K562 (cell line): ENCODE results near the gene DPEP2. TPM values are rescaled to one million over a fixed set of nuclear protein-coding genes. Genes with fewer than 3 reads are reported as not detected.
A peak's percentile ranks its signal among the peaks of the same experiment; 100 is the strongest.

ENCODE experiments used
- ASH1L ChIP-seq: fragments of 450-650 bp; IDR thresholded peaks from 2 replicates; pipeline ENCODE4 v1.6.1; 2018; ENCODE audit warnings: borderline replicate concordance, mild to moderate bottlenecking, low read depth; ENCODE audit not compliant: partially characterized antibody
- EGR1 ChIP-seq: fragments of 450-650 bp; conservative IDR thresholded peaks from 2 replicates; pipeline ENCODE4 v1.6.1; 2017; ENCODE audit warnings: mild to moderate bottlenecking
- ELF2 ChIP-seq: fragments of 250-450 bp; sonication (Bioruptor Pico); IDR thresholded peaks from 2 replicates; pipeline ENCODE4 v1.5.0; 2021; ENCODE audit warnings: mild to moderate bottlenecking
- ESRRA ChIP-seq: fragments of 450-650 bp; IDR thresholded peaks from 2 replicates; pipeline ENCODE4 v1.6.1; 2014; ENCODE audit warnings: low read depth, mild to moderate bottlenecking, moderate library complexity, borderline replicate concordance
- FOXJ3 ChIP-seq: sonication (generic); formaldehyde crosslinking; IDR thresholded peaks from 2 replicates; pipeline ENCODE4 v1.4.0; 2020; ENCODE audit warnings: mild to moderate bottlenecking, missing genetic modification reagents
- MBD2 ChIP-seq: sonication (generic); IDR thresholded peaks from 2 replicates; pipeline ENCODE4 v1.6.1; 2016; ENCODE audit warnings: low read depth, borderline replicate concordance
- MIER1 ChIP-seq: fragments of 450-650 bp; IDR thresholded peaks from 2 replicates; pipeline ENCODE4 v1.6.1; 2016; ENCODE audit warnings: antibody characterized with exemption, mild to moderate bottlenecking, low read depth
- NR1H2 ChIP-seq: sonication (generic); formaldehyde crosslinking; IDR thresholded peaks from 2 replicates; pipeline ENCODE4 v1.4.0; 2020; ENCODE audit warnings: mild to moderate bottlenecking, missing genetic modification reagents
- NR4A1 ChIP-seq, 2 experiments: fragments of 250-450 bp in 1 of 2; fragments of 450-650 bp in 1 of 2; sonication (Bioruptor Pico) in 1 of 2; IDR thresholded peaks; 2 replicates each; pipeline versions ENCODE4 v1.4.0 to v1.6.1; 2016 to 2020; ENCODE audit warnings: mild to moderate bottlenecking in 2 of 2, missing compliant biosample characterization in 1 of 2, missing genetic modification characterization in 1 of 2, moderate library complexity in 1 of 2
- POLR3G ChIP-seq: IDR thresholded peaks from 2 replicates; pipeline ENCODE4 v1.6.1; 2011; ENCODE audit not compliant: insufficient read length, insufficient replicate concordance; ENCODE audit errors: extremely low read depth
- PPARD ChIP-seq: fragments of 250-450 bp; sonication (Bioruptor Pico); IDR thresholded peaks from 2 replicates; pipeline ENCODE4 v1.8.0; 2022; ENCODE audit warnings: inconsistent platforms, mild to moderate bottlenecking, moderate library complexity
- ZNF253 ChIP-seq: fragments of 250-450 bp; sonication (Bioruptor Pico); conservative IDR thresholded peaks from 2 replicates; pipeline ENCODE4 v1.6.1; 2021; ENCODE audit warnings: mild to moderate bottlenecking
- ZNF507 ChIP-seq: conservative IDR thresholded peaks from 2 replicates; pipeline ENCODE4 v1.6.1; 2017; ENCODE audit warnings: missing genetic modification characterization, missing compliant biosample characterization
- polyA plus RNA-seq, 8 experiments: library from polyadenylated mRNA; depleted of rRNA in 4 of 8; stranded (reverse) in 5 of 8; unstranded in 3 of 8; fragments of >200 nt; fragmentation: Nextera tagmentation in 2 of 8; fragmentation: Illumina TruSeq in 1 of 8; extraction: Ambion mirVana in 2 of 8; extraction: Trizol in 1 of 8; gene quantifications; 2 replicates each; pipeline versions ENCODE4 v1.2.1 to v1.2.3, GENCODE V29; 2011 to 2014; ENCODE audit warnings: inconsistent platforms in 1 of 8, missing spikeins in 1 of 8
- total RNA-seq, 7 experiments: library from RNA; depleted of rRNA in 6 of 7; stranded (reverse); fragments of >200 nt in 6 of 7; fragmentation: Illumina TruSeq in 2 of 7; extraction: Trizol in 2 of 7; gene quantifications; 2 replicates each; pipeline versions ENCODE4 v1.2.1 to v1.2.3, GENCODE V29; 2011 to 2021; ENCODE audit warnings: low replicate concordance in 1 of 7
- TF ChIP-seq, protein P1 (sequence below): fragments of 200-600 bp; sonication (generic); IDR thresholded peaks from one replicate; pipeline ENCODE4 v1.6.1; 2012; ENCODE audit warnings: mild to moderate bottlenecking, low read depth, low read length, inconsistent platforms
- TF ChIP-seq, protein P2 (sequence below), 2 experiments: fragments of 450-650 bp; IDR thresholded peaks; 2 replicates each; pipeline ENCODE4 v1.6.1; 2016

DPEP2 gene
- total and polyA plus RNA-seq, 9 of the 15 experiments (the other 6 are each of a cell fraction or from before 2014, with no cell fraction given): 0.14 to 1.2 (median 0.38) TPM

DNA sequence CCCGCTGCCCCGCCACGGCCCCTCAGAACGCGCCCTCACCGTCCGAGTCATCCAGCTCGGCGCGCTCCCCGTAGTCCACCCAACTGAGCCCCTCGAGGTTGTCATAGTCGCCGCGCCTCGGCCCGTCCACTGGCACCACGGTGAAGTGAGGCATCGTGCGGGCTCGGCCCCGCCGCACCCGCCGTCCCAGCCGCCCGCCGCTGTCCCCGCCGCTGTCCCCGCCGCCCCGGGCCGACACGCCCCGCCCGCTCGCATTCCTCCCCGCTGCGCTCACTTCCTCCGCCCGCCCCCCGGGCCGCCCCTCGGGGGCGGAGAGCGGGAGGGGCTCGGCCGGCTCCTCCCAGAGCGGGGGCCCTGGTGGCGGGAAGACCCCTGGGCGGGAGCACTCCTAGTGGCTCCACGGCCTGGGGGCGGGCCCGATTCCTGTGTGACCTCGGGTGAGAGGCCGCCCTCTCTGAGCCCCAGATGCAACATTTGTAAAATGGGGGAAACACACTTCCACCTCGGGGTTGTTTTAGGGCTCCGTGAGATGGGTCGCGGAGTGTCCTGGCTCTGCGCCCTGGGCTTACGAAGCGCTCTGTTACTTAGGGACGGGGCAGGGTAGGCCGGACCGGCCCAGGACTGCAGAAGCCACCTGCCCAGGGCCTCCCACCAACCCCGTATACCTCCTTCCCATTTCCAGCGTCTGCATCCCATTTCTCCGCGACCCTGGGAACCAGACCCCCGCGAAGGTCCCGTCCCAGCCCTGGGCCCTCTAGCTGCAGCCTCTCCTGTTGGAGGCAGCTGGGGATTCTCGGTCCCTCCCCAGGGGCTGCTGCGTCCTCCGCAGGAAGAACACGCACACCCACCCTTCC, 30.7 kb downstream of the DPEP2 start, which contains the start of gene SLC12A4 (continued):
- TF ChIP-seq, protein P1, sequence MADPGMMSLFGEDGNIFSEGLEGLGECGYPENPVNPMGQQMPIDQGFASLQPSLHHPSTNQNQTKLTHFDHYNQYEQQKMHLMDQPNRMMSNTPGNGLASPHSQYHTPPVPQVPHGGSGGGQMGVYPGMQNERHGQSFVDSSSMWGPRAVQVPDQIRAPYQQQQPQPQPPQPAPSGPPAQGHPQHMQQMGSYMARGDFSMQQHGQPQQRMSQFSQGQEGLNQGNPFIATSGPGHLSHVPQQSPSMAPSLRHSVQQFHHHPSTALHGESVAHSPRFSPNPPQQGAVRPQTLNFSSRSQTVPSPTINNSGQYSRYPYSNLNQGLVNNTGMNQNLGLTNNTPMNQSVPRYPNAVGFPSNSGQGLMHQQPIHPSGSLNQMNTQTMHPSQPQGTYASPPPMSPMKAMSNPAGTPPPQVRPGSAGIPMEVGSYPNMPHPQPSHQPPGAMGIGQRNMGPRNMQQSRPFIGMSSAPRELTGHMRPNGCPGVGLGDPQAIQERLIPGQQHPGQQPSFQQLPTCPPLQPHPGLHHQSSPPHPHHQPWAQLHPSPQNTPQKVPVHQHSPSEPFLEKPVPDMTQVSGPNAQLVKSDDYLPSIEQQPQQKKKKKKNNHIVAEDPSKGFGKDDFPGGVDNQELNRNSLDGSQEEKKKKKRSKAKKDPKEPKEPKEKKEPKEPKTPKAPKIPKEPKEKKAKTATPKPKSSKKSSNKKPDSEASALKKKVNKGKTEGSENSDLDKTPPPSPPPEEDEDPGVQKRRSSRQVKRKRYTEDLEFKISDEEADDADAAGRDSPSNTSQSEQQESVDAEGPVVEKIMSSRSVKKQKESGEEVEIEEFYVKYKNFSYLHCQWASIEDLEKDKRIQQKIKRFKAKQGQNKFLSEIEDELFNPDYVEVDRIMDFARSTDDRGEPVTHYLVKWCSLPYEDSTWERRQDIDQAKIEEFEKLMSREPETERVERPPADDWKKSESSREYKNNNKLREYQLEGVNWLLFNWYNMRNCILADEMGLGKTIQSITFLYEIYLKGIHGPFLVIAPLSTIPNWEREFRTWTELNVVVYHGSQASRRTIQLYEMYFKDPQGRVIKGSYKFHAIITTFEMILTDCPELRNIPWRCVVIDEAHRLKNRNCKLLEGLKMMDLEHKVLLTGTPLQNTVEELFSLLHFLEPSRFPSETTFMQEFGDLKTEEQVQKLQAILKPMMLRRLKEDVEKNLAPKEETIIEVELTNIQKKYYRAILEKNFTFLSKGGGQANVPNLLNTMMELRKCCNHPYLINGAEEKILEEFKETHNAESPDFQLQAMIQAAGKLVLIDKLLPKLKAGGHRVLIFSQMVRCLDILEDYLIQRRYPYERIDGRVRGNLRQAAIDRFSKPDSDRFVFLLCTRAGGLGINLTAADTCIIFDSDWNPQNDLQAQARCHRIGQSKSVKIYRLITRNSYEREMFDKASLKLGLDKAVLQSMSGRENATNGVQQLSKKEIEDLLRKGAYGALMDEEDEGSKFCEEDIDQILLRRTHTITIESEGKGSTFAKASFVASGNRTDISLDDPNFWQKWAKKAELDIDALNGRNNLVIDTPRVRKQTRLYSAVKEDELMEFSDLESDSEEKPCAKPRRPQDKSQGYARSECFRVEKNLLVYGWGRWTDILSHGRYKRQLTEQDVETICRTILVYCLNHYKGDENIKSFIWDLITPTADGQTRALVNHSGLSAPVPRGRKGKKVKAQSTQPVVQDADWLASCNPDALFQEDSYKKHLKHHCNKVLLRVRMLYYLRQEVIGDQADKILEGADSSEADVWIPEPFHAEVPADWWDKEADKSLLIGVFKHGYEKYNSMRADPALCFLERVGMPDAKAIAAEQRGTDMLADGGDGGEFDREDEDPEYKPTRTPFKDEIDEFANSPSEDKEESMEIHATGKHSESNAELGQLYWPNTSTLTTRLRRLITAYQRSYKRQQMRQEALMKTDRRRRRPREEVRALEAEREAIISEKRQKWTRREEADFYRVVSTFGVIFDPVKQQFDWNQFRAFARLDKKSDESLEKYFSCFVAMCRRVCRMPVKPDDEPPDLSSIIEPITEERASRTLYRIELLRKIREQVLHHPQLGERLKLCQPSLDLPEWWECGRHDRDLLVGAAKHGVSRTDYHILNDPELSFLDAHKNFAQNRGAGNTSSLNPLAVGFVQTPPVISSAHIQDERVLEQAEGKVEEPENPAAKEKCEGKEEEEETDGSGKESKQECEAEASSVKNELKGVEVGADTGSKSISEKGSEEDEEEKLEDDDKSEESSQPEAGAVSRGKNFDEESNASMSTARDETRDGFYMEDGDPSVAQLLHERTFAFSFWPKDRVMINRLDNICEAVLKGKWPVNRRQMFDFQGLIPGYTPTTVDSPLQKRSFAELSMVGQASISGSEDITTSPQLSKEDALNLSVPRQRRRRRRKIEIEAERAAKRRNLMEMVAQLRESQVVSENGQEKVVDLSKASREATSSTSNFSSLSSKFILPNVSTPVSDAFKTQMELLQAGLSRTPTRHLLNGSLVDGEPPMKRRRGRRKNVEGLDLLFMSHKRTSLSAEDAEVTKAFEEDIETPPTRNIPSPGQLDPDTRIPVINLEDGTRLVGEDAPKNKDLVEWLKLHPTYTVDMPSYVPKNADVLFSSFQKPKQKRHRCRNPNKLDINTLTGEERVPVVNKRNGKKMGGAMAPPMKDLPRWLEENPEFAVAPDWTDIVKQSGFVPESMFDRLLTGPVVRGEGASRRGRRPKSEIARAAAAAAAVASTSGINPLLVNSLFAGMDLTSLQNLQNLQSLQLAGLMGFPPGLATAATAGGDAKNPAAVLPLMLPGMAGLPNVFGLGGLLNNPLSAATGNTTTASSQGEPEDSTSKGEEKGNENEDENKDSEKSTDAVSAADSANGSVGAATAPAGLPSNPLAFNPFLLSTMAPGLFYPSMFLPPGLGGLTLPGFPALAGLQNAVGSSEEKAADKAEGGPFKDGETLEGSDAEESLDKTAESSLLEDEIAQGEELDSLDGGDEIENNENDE: no peak
- TF ChIP-seq EGR1: peak; percentile 87
- TF ChIP-seq MIER1: 0 out of 2 replicates have a peak, but pooled peaks have one; percentile 71
- no peak for TF ChIP-seq ELF2 (CRISPR knock-in tag)
- no peak for TF ChIP-seq ZNF507 (tag)
- no peak for TF ChIP-seq ZNF253 (CRISPR knock-in tag)
- no peak for TF ChIP-seq NR1H2 (CRISPR knock-in tag)
- TF ChIP-seq, protein P2, sequence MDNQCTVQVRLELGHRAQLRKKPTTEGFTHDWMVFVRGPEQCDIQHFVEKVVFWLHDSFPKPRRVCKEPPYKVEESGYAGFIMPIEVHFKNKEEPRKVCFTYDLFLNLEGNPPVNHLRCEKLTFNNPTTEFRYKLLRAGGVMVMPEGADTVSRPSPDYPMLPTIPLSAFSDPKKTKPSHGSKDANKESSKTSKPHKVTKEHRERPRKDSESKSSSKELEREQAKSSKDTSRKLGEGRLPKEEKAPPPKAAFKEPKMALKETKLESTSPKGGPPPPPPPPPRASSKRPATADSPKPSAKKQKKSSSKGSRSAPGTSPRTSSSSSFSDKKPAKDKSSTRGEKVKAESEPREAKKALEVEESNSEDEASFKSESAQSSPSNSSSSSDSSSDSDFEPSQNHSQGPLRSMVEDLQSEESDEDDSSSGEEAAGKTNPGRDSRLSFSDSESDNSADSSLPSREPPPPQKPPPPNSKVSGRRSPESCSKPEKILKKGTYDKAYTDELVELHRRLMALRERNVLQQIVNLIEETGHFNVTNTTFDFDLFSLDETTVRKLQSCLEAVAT (IDR thresholded peaks at IDR 0.05): no peak
- no peak for TF ChIP-seq PPARD
- TF ChIP-seq FOXJ3 (CRISPR knock-in tag): no peak
- TF ChIP-seq ESRRA: peak; percentile 71; the same call in 1 of the 2 replicates
- TF ChIP-seq MBD2: 0 out of 2 replicates have a peak, but pooled peaks have one; percentile 14
- no peak for TF ChIP-seq ASH1L
- TF ChIP-seq NR4A1 (CRISPR knock-in tag; IDR thresholded peaks at IDR 0.05): no peak
- no peak for TF ChIP-seq NR4A1 (tag; IDR thresholded peaks at IDR 0.05)
- TF ChIP-seq POLR3G: no peak
